HG03280 (cell line): ENCODE results near the gene MCC.
A peak's percentile ranks its signal among the peaks of the same experiment; 100 is the strongest.

ENCODE experiments used
- ATAC-seq: cut with Tn5 transposase; IDR thresholded peaks from one replicate; pipeline ENCODE4 v1.9.1; 2021; ENCODE audit warnings: mild to moderate bottlenecking, moderate library complexity; ENCODE audit not compliant: unreplicated experiment

MCC gene

GRCh38 chr5:113017881-113018635 lies 470.2 kb downstream of the MCC start:
- ATAC-seq = no peak

- no peak for ATAC-seq
Measured at GRCh38 chr5:113005454-113005853, 482.8 kb downstream of the MCC start.

DNA sequence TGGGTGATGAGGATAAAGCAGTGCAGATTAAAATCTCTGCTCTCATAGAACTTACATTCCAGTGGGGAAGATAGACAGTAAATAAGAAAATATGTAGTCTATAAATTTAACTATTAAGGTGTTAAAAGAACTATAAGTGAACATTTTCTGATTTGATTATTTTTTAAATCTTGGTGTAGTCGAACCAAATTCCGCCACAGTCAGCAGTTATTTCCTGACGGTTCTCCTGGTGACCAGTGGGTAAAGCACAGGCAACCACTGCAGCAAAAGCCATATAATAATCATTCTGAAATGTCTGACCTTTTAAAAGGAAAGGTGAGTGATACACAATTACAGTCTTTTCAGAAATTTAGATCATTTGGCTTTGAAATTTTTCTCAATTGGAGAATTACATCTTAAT lies 484.5 kb downstream of the MCC start:
- ATAC-seq = no peak

DNA sequence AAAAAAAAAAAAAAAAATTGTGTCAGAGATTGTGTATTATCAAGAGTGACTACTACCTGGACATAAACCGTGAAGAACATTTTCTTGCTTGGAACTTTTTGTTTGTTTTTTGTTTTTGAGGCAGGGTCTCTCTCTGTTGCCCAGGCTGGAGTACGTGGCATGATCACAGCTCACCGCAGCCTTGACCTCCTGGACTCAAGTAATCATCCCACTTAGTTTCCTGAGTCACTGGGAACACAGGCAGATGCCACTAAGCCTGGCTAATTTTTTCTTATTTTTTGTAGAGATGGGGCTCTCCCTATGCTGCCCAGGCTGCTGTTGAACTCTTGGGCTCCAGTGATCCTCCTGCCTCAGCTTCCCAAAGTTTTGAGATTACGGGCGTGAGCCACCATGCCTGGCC lies 485.8 kb downstream of the MCC start:
- no peak for ATAC-seq

GRCh38 chr5:113000466-113000865 lies 487.8 kb downstream of the MCC start:
- no peak for ATAC-seq

- ATAC-seq = no peak
Measured at GRCh38 chr5:112998296-112998695, 490.0 kb downstream of the MCC start.

DNA sequence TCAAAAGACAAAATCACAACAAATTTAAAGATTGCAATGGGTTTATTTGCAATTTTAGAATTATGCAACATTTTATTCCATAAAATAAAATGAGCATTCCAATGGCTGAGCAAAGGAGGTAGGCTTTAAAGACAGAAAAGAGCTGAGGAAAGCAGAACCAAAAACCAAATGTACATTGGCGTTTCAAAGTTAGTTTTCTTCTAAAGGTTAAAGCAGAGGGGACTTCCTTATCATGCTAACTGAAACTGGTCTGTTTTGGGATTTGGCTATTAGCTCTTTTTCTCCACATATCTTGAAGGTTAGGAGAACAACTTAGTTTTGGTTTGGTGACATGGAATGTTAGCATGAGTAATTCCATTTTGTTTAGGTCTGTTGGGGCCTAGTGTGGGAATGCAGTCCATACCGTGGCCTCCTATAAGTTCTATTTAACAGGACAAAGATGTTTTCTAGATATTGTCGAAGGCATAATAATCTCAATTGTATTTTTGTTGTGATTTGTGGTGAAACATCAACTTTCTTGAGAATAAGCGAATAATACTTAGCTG lies 491.4 kb downstream of the MCC start:
- ATAC-seq = no peak

DNA sequence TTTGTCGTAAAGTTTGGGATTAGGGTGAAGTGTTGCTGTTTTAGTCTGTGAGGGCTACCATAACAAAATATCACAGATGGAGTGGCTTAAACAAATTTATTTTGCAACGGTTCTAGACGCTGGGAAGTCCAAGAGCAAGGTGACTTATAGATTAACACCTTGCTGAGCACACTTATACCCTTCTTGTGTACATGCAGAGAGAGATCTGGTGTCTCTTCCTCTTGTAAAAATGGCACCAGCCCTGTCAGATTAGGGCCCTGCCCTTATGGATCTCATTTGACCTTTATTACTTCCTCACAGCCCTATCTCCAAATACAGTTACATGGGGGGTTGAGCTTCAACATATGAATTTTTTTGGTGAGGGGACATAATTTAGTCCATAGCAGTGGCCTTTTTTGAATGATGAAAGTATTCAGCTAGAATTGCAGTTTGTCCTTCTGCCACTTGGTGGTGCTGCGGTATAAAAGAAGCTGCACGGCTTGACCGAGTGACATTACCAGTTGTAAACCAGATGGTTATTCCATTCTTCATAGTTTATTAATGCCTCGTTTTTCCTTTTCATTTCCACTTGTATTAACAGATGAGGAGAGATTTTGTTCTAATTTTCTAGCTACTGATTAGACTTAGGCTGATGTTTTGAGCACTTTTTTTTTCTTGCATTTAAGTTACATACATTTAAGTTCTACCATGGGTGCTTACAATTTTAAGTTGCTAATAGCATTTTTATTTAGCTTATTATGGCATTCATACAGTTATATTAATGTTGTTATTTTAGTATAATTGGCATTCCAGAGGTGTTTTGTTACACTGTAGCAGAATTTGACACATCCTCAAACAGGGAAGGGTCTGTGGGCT lies 492.3 kb downstream of the MCC start:
- peak; percentile 85 for ATAC-seq

- no peak for ATAC-seq
Measured at GRCh38 chr5:112986224-112986623, 502.0 kb downstream of the MCC start.

GRCh38 chr5:112983363-112983762 lies 504.9 kb downstream of the MCC start:
- ATAC-seq = no peak

DNA sequence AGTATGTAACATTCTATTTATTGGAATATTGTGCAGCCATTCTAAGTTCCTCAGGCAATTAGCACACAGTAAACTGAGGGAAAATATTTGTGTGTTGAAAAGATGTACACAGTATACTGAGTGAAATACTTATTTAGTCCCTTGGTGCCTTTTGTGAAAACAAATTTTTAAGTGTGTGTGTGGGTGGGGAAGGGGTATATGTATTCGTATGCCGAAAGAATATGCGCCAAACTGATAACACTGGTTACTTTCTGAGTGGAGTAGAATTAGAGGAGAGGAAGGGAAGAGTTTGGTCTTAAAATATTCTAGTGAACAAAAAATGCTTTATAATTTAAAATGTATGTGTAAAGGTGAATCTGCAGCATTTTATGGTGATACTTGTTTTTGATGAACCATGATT lies 508.5 kb downstream of the MCC start:
- no peak for ATAC-seq

- no peak for ATAC-seq
Measured at GRCh38 chr5:112978836-112979235, 509.4 kb downstream of the MCC start.

- no peak for ATAC-seq
Measured at GRCh38 chr5:112977440-112977861, 510.8 kb downstream of the MCC start.

DNA sequence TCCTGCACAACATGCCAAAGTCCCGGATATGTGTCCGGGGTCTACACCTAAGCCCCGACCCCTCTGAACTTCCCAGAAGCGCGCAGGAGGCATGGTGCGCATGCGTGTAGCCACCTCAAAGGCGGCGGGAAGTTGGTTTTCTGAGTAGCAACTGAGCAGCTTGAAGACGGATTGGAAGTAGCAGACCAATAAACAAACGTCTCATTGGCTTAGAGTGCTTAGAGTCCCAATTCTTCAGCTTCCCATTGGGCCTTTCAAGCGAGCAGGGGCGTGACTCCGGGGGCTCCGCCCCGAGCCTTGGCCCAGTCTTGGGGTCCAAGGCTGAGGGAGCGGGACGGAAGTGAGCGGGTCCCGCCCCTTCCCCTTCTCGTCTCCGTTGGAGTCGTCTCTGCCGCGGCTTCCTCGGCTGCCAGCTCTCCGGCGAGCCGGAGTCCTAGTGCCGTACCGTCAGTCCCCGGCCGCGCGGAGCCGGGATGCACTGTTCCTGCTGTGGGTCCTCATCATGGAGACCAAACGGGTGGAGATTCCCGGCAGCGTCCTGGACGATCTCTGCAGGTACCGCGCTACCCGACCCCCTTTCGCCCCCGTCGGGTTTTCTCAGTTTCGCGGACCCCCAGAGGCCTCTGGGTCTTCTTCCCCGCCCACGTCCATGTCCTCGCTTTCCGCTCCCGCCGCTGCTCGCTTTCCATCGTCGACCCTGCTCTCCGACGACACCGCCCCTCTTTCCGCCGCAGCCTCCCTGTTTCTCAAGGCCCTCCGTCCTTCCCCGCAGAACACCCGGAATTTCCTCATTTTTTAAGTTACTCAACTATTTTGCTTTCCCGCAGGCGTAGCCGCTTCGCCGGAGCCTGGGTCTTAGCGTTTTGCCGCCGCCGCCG lies 511.6 kb downstream of the MCC start, which contains the start of gene DCP2:
Gene DCP2 (plus strand): TSS at position 367 of the 878 bp plus-strand sequence. CDS start 136 bp downstream, at position 503.
- peak; percentile 99 for ATAC-seq

GRCh38 chr5:112975721-112976431 lies 512.4 kb downstream of the MCC start:
- peak; percentile 16 for ATAC-seq

DNA sequence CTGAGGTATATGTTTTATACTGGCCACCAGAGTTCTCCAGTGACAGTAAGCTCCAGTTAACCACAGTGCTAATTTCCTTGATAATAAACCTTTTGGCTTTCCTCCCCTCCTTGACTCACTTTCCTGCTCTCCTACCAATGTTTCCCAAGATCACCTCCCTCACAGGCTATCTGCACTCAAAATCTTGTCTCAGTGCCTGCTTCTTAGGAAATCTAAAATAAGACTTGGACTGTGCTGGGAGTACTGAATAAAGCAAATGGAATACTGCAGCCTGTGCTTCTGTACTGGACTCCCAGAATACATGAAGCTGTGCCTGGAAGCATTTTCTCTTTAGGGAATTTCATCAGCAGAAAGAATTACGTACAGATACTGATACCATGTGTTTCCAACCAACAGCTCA lies 513.4 kb downstream of the MCC start:
- no peak for ATAC-seq

DNA sequence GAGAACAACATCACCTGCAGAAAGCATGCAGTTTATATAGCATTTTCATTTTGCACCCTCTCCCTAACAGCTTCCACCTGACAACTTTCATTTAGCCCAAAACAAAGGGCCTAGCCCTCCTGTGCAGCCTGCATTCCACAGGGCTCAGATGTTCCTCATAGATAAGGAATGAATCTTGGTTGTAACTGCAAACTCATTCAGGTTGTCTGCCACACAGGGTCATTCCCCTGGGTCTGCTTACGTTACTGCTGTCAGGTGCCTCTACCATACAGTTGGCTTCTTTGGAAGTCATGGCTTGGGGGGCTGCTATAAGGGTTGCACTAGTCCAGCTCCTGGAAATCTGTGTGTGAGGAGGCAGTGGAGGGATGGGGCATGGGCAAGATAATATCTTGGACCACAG lies 514.3 kb downstream of the MCC start:
- no peak for ATAC-seq

- ATAC-seq = no peak
Measured at GRCh38 chr5:112973036-112973435, 515.2 kb downstream of the MCC start.
